Breast epithelium (tissue), 4 donors: ENCODE measurements around the gene RXFP2. TPM values are rescaled to one million over a fixed set of nuclear protein-coding genes. Genes with fewer than 3 reads are reported as not detected.

Experiments used
- DNase-seq, 2 donors: peaks; one replicate each; pipeline ENCODE4 v3.0.0-alpha.2; 2019; ENCODE audit warnings: low spot score in 2 of 2
- H3K27ac ChIP-seq, 2 donors: fragments of 200-600 bp; sonication (generic) in 1 of 2; one replicate each; pipeline ENCODE4 v1.5.1; 2016 to 2019; ENCODE audit warnings: mild to moderate bottlenecking in 1 of 2
- H3K27me3 ChIP-seq, 2 donors: fragments of 200-600 bp; sonication (generic) in 1 of 2; one replicate each; pipeline versions ENCODE4 v1.5.1 to v1.6.0; 2017 to 2019; ENCODE audit warnings: control low read depth in 1 of 2, mild to moderate bottlenecking in 1 of 2
- H3K36me3 ChIP-seq: fragments of 200-600 bp; one replicate; pipeline ENCODE4 v1.5.1; 2019
- H3K4me1 ChIP-seq, 2 donors: fragments of 200-600 bp; sonication (generic); one replicate each; pipeline ENCODE4 v1.5.1; 2016 to 2019; ENCODE audit warnings: control low read depth in 1 of 2
- H3K4me3 ChIP-seq, 3 donors: fragments of 200-600 bp; sonication (generic); 1 replicate in 2 of 3; 2 replicates in 1 of 3; pipeline ENCODE4 v1.5.1; 2016 to 2019; ENCODE audit warnings: mild to moderate bottlenecking in 3 of 3, moderate library complexity in 2 of 3
- H3K9me3 ChIP-seq, 2 donors: fragments of 200-600 bp; sonication (generic) in 1 of 2; one replicate each; pipeline ENCODE4 v1.5.1; 2016 to 2019; ENCODE audit warnings: control low read depth in 1 of 2
- POLR2A ChIP-seq: fragments of 450-650 bp; IDR thresholded peaks from one replicate; pipeline ENCODE4 v1.6.1; 2016; ENCODE audit warnings: antibody characterized with exemption, mild to moderate bottlenecking, moderate library complexity
- POLR2AphosphoS5 ChIP-seq, 3 donors: sonication (generic); formaldehyde crosslinking; IDR thresholded peaks; one replicate each; pipeline ENCODE4 v1.6.1; 2017; ENCODE audit warnings: antibody characterized with exemption in 3 of 3
- intact Hi-C: fragments of 100-400 bp; cut with DNase I; formaldehyde crosslinking; loops from one replicate; pipeline ENCODE4 v1.15.1; 2023; ENCODE audit warnings: low total_unique reads
- total RNA-seq, 3 donors: library from RNA; depleted of rRNA; stranded (reverse); fragments of >200 nt; gene quantifications; one replicate each; pipeline ENCODE4 v1.1.0, GENCODE V29; 2016
- TF ChIP-seq, protein P1 (sequence below), 3 donors: fragments of 450-650 bp; IDR thresholded peaks; one replicate each; pipeline ENCODE4 v1.5.1; 2016 to 2017; ENCODE audit warnings: antibody characterized with exemption in 3 of 3, mild to moderate bottlenecking in 3 of 3, moderate library complexity in 3 of 3

The RXFP2 gene
- total RNA-seq, 3 donors from 2014 or later = 0.48 TPM; not detected in 2

DNA sequence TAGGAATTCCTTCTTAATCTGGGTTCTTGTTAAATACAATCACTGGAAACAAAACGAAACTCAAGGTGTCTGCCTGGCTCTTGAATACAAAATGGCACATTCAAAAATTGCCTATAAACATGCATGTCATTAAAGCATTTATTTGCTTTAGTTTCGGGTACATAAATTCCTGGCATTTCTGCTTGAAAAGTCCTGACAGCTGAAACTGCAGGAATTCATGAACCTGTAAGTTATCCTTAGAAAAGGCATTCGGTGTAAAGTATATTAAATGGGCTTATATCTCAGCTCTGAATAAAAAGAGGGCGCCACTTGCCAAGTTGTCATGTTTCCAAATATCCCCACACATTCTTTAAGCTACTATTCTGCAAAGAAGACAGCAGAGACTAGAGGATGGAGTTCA lies 32.9 kb downstream of the RXFP2 start:
- no peak for DNase-seq
- Histone ChIP-seq H3K9me3 (no peaks in the 10 kb centered on the region), H3K4me3 (no peak overlapping the region), H3K4me1 (no peaks in the 10 kb centered on the region), H3K36me3 (no peaks in the 10 kb centered on the region), H3K27me3 (no peaks in the 10 kb centered on the region), H3K27ac (no peak overlapping the region)
- intact Hi-C loops = no loop called here
- TF ChIP-seq, protein P1, sequence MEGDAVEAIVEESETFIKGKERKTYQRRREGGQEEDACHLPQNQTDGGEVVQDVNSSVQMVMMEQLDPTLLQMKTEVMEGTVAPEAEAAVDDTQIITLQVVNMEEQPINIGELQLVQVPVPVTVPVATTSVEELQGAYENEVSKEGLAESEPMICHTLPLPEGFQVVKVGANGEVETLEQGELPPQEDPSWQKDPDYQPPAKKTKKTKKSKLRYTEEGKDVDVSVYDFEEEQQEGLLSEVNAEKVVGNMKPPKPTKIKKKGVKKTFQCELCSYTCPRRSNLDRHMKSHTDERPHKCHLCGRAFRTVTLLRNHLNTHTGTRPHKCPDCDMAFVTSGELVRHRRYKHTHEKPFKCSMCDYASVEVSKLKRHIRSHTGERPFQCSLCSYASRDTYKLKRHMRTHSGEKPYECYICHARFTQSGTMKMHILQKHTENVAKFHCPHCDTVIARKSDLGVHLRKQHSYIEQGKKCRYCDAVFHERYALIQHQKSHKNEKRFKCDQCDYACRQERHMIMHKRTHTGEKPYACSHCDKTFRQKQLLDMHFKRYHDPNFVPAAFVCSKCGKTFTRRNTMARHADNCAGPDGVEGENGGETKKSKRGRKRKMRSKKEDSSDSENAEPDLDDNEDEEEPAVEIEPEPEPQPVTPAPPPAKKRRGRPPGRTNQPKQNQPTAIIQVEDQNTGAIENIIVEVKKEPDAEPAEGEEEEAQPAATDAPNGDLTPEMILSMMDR (IDR thresholded peaks at IDR 0.05) = no peak
- TF ChIP-seq POLR2A (no peak), POLR2AphosphoS5 (IDR thresholded peaks at IDR 0.05) (no peak)

GRCh38 chr13:31773538-31773937 lies 34.2 kb downstream of the RXFP2 start:
- H3K27me3 ChIP-seq = no peaks in the 10 kb centered on the region
- no peaks in the 10 kb centered on the region for H3K36me3 ChIP-seq
- TF ChIP-seq POLR2AphosphoS5 (IDR thresholded peaks at IDR 0.05) (no peak), POLR2A (no peak)
- TF ChIP-seq, protein P1 (IDR thresholded peaks at IDR 0.05) = no peak
- intact Hi-C loops = no loop called here
- peak overlapping the region in 1 of 3 donors; percentile 26 for H3K4me3 ChIP-seq
- no peak overlapping the region for H3K27ac ChIP-seq
- H3K4me1 ChIP-seq = no peaks in the 10 kb centered on the region
- DNase-seq = no peak
- no peaks in the 10 kb centered on the region for H3K9me3 ChIP-seq

DNA sequence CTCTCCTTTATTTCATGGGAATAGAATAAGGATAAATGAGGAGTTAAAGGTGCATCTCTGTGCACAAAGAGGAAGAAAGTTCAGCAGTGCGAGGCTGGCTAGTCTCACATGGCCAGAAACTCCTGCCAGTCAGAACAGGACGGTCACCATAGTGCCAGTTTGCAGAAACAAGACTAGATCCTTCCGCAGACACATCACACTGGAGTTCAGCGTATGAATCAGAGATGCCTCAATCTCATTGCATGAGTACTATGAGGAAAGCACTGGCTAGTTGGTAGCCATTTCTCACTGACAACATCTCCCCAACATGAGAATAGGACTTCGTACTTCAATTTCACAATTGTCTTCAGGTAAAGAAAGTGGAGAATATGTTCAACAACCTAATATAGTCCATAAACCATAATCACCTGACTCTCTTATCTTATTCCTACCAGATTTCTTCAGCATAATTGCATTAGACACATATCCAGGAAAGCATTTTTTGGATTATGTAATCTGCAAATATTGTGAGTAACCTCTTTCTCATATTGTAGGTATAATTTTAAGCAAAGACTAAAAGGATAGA lies 34.9 kb downstream of the RXFP2 start:
- Histone ChIP-seq H3K27me3 (no peaks in the 10 kb centered on the region), H3K4me3 (no peak overlapping the region), H3K27ac (no peak overlapping the region), H3K9me3 (no peaks in the 10 kb centered on the region), H3K4me1 (no peaks in the 10 kb centered on the region), H3K36me3 (no peaks in the 10 kb centered on the region)
- TF ChIP-seq, protein P1 (IDR thresholded peaks at IDR 0.05) = no peak
- TF ChIP-seq POLR2A (no peak), POLR2AphosphoS5 (IDR thresholded peaks at IDR 0.05) (no peak)
- no peak for DNase-seq
- intact Hi-C loops = no loop called here

DNA sequence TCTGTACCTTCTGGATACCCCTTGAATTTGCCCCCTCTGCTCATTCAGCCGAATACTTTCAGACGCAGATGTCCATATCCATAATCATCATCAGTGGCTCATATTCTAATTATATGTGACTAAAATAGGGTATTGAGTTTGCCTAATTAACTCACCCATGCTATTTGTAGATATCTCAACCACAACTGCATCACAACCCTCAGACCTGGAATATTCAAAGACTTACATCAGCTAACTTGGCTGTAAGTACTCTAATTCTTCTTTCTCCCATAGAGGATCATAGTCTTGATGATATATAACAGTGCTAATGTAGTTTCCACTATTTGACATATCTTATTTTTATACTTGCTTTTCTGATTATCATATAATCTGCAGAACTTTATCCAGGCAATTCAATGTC lies 35.8 kb downstream of the RXFP2 start:
- intact Hi-C loops = no loop called here
- no peak overlapping the region for H3K4me3 ChIP-seq
- no peak for DNase-seq
- H3K4me1 ChIP-seq = no peaks in the 10 kb centered on the region
- no peaks in the 10 kb centered on the region for H3K36me3 ChIP-seq
- TF ChIP-seq, protein P1 (IDR thresholded peaks at IDR 0.05) = no peak
- no peak overlapping the region for H3K27ac ChIP-seq
- H3K9me3 ChIP-seq = no peaks in the 10 kb centered on the region
- no peaks in the 10 kb centered on the region for H3K27me3 ChIP-seq

DNA sequence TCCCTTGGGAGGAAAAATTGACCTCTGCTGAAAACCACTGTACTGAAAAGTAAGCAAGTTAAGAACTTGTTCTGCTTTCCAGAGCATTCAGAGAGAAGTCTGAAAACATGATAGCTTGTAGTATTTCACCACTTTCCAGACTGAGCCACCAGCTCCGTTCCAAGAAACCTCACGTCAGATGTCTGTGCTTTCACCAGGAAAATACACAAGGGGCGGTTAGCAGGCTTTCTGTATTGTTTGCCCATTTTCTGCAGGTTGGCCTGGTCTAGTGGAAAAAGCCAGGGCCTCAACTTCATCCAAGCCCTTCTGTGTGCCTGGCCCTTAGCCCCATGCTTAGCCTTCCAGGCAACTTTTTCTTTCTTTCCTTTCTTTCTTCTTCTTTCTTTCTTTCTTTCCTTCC lies 36.4 kb downstream of the RXFP2 start:
- DNase-seq = no peak
- TF ChIP-seq, protein P1 (IDR thresholded peaks at IDR 0.05) = no peak
- peak in 1 of 3 donors; percentile 36 for TF ChIP-seq POLR2AphosphoS5 (IDR thresholded peaks at IDR 0.05)
- Histone ChIP-seq H3K27me3 (no peaks in the 10 kb centered on the region), H3K36me3 (no peaks in the 10 kb centered on the region), H3K4me3 (no peak overlapping the region), H3K27ac (no peak overlapping the region), H3K9me3 (no peaks in the 10 kb centered on the region), H3K4me1 (no peaks in the 10 kb centered on the region)
- intact Hi-C loops = no loop called here
